HAP-1 (cell line): ENCODE results near the gene LKAAEAR1.
"Not testable (repeated sequence)": the region's sequence is repeated elsewhere in the genome, so short reads cannot be mapped to it uniquely, and the experiment has no call there.

ENCODE experiments used
- DNase-seq, 2 experiments: peaks; one replicate each; pipeline ENCODE4 v3.0.0-alpha.2; 2016 to 2020; ENCODE audit warnings: low spot score in 2 of 2
- H3K27me3 ChIP-seq: fragments of 250-450 bp; sonication (Bioruptor Pico); 2 replicates; pipeline ENCODE4 v1.5.1; 2020; ENCODE audit warnings: low read depth, mild to moderate bottlenecking, moderate library complexity
- H3K36me3 ChIP-seq: fragments of 250-450 bp; sonication (Bioruptor Pico); replicated peaks from 2 replicates; pipeline ENCODE4 v1.5.1; 2020; ENCODE audit warnings: mild to moderate bottlenecking
- H3K4me1 ChIP-seq: fragments of 250-450 bp; sonication (Bioruptor Pico); 2 replicates; pipeline ENCODE4 v1.5.1; 2020; ENCODE audit warnings: mild to moderate bottlenecking
- H3K4me3 ChIP-seq: fragments of 250-450 bp; sonication (Bioruptor Pico); 2 replicates; pipeline ENCODE4 v1.5.1; 2020; ENCODE audit warnings: mild to moderate bottlenecking, moderate library complexity
- H3K9me3 ChIP-seq: fragments of 250-450 bp; sonication (Bioruptor Pico); 2 replicates; pipeline ENCODE4 v1.5.1; 2020; ENCODE audit warnings: mild to moderate bottlenecking, moderate library complexity
- in situ Hi-C: fragments of 300-500 bp; cut with MboI; formaldehyde crosslinking; loops from 3 replicates; pipeline ENCODE4 v1.14.3; 2020; ENCODE audit warnings: low sequenced_read_pairs, inconsistent platforms, mixed read lengths

LKAAEAR1 gene, protein sequence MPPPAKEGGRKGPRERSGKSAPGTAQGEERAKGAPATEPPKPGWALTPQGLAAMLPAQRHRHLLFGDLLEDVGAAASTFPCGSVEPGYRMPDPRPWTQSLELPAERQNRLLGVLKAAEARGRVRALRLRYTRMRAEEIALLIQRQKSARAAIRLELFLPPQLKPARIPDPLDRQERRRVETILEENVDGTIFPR

DNA sequence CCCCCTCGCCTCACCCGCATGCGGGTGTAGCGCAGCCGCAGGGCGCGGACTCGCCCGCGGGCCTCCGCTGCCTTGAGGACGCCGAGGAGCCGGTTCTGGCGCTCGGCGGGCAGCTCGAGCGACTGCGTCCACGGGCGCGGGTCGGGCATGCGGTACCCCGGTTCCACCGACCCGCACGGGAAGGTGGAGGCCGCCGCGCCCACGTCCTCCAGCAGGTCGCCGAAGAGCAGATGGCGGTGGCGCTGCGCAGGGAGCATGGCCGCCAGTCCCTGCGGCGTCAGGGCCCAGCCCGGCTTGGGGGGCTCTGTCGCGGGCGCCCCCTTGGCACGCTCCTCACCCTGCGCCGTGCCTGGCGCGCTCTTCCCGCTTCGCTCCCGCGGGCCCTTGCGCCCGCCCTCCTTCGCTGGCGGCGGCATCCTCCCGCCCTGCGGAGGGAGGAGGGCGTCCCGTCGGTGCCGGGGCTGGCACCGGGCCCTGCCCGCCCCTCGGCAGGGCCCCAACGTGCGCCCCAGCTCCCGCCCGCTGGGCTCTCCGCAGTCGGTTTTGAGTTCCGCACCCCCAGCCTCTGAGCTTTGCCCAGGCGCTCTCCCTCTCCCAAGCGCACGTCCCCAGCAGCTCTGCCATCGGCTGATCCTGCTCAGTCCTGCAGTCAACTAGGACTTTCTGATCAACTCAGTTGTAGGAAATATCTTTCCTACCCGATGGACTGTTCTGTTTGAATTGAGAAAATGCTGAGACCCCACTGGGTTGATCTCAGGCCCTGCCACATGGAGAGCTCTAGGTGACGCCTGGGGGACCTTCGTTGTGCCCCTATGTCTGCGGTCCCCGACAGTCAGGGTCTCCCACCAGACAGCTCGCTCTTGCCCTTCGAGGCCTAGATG lies at the start of gene LKAAEAR1:
LKAAEAR1 (minus strand) TSS at position 595 of the 881 bp plus-strand sequence; CDS start at position 416, 179 bp downstream.
- Histone ChIP-seq H3K27me3 (no peaks in the 10 kb centered on the region), H3K9me3 (peaks cover 4% of the 10 kb centered on the region), H3K36me3 (no peaks in the 10 kb centered on the region), H3K4me3 (peak within 1 kb of the TSS; percentile 33), H3K4me1 (peaks cover 10% of the 10 kb centered on the region; the same call in 1 of the 2 replicates)
- no peak for DNase-seq
- in situ Hi-C loops, result no loop called here

GRCh38 chr20:64131406-64131805 lies 47.2 kb upstream of the LKAAEAR1 start:
- no peak overlapping the region for H3K4me3 ChIP-seq
- in situ Hi-C loops, result no loop called here
- no peaks in the 10 kb centered on the region for H3K36me3 ChIP-seq
- no peaks in the 10 kb centered on the region for H3K4me1 ChIP-seq
- H3K27me3 ChIP-seq, result no peaks in the 10 kb centered on the region
- peak in 1 of 2 experiments; percentile 7 for DNase-seq
- H3K9me3 ChIP-seq, result peaks cover 3% of the 10 kb centered on the region; the same call in 1 of the 2 replicates

GRCh38 chr20:64130876-64131275 lies 46.7 kb upstream of the LKAAEAR1 start:
- Histone ChIP-seq H3K4me1 (no peaks in the 10 kb centered on the region), H3K9me3 (peaks cover 3% of the 10 kb centered on the region; the same call in 1 of the 2 replicates), H3K4me3 (no peak overlapping the region), H3K27me3 (no peaks in the 10 kb centered on the region), H3K36me3 (no peaks in the 10 kb centered on the region)
- DNase-seq, result peak in 1 of 2 experiments; percentile 3
- in situ Hi-C loops, result no loop called here

DNA sequence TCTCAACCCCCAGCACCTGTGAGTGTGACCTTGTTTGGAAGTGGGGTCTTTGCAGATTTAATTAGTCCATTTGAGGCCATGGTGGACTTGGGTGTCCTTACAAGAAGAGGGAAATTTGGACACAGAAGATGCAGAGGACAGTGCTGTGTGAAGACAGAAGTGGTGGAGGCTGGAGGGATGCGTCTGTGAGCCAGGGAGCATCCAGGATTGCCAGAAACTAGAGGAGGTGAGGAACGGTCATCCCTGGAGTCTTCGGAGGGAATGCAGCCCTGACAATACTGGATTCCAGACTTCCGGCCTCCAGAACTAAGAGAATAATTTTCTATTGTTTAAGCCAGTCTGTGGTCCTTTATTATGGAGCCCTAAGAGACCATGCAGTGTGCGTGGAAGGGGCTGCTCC lies 46.1 kb upstream of the LKAAEAR1 start:
- no peak for DNase-seq
- Histone ChIP-seq H3K9me3 (peaks cover 3% of the 10 kb centered on the region; the same call in 1 of the 2 replicates), H3K36me3 (no peaks in the 10 kb centered on the region), H3K4me3 (no peak overlapping the region), H3K27me3 (no peaks in the 10 kb centered on the region), H3K4me1 (no peaks in the 10 kb centered on the region)
- in situ Hi-C loops, result no loop called here

DNA sequence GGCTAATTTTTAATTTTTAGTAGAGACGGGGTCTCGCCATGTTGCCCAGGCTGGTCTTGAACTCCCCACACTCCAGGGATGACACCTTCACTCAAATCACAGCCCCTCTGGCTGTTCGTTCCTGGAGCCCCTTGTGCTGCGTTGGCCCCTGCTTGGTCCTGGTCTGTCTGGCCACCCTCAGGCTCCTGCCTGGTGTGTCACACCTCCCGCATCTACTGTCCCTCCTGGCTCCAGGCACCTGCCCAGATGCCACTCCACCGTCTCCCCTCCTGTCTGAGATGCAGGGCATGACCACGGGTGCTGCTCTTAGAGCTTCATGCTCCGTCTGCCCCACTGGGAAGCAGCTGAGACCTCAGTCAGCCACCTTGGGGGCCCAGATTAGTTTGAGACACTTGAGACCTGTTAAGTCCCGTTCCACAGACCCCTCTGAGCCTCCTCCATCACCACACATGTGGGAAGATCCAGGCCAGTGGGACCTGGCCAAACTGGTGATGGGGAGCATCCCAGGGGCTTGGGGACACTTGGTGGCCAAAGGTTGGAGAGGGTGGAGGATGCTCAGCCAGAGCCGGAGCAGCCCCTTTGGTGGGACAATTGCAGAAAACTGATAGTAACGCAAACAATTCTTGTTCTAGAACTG lies 45.1 kb upstream of the LKAAEAR1 start:
- Histone ChIP-seq H3K36me3 (no peaks in the 10 kb centered on the region), H3K9me3 (peaks cover 3% of the 10 kb centered on the region; the same call in 1 of the 2 replicates), H3K4me1 (no peaks in the 10 kb centered on the region), H3K4me3 (no peak overlapping the region), H3K27me3 (no peaks in the 10 kb centered on the region)
- DNase-seq, result peak in 1 of 2 experiments; percentile 4
- in situ Hi-C loops, result no loop called here

- H3K27me3 ChIP-seq, in situ Hi-C loops, H3K4me3 ChIP-seq, H3K9me3 ChIP-seq, H3K36me3 ChIP-seq, H3K4me1 ChIP-seq, DNase-seq: not testable (repeated sequence)
Observed at GRCh38 chr20:64123517-64123916, 39.3 kb upstream of the LKAAEAR1 start.

DNA sequence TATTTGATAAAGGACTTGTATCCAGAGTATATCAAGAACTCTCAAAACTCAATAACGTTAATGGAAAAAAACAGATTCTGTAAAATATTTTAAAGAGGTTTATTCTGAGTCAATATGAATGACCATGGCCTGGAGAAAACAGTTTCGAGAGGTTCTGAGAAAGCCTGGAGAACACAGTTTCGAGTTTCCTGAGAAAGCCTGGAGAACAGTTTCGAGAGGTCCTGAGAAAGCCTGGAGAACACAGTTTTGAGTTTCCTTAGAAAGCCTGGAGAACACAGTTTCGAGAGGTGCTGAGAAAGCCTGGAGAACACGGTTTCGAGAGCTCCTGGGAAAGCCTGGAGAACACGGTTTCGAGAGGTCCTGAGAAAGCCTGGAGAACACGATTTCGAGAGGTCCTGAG lies 38.7 kb upstream of the LKAAEAR1 start:
- H3K36me3 ChIP-seq, DNase-seq, H3K9me3 ChIP-seq, H3K4me1 ChIP-seq, H3K27me3 ChIP-seq, in situ Hi-C loops, H3K4me3 ChIP-seq: not testable (repeated sequence)

DNA sequence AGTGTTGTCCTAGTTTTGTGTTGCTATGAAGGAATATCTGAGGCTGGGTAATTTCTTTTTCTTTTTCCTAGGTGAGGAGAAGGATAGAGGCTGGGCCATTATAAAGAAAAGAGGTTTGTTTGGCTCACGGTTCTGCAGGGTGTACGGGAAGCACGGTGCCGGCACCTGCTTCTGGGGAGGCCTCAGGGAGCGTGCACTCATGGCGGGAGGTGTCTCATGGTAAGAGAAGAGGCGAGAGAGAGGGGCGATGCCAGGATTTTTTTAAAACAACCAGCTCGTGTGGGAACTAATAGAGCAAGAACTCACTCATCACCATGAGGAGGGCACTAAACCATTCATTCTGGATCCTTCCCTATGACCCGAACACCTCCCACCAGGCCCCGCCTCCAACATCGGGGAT lies 37.4 kb upstream of the LKAAEAR1 start:
- DNase-seq, result no peak
- in situ Hi-C loops, result no loop called here

DNA sequence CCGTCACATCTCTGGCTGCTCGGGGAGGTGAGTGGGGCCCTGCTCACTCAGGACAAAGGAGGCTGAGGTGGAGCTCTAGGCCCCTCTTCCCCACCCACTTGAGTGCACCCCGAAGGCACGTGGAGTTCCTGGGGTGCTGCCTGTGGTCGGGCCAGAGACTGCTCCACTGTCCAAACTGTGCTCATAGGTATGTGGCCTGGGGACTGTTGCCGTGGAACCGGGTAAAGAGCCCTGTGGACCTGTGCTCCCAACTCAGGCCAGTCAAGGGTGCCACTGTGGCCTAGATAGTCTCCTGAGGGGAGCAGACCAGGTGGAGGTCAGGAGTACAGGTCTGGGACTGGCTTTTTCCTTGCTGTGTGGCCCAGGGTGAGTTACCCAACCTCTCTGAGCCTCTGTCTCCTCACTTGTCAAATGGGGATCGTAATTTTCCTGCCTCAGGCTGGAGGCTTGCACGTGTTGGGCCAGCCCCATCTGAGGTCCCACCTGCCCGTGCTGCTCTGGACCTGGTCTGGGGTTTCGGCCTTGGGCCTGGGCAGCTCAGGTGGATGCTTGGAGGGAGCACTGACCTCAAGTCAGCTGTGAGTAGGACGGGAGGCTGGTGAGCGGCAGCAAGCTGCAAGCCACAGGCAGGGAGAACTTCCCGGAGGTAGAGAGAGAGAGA lies 35.6 kb upstream of the LKAAEAR1 start:
- in situ Hi-C loops, result no loop called here
- H3K9me3 ChIP-seq, result no peaks in the 10 kb centered on the region
- H3K4me3 ChIP-seq, result no peak overlapping the region
- H3K36me3 ChIP-seq, result no peaks in the 10 kb centered on the region
- no peaks in the 10 kb centered on the region for H3K4me1 ChIP-seq
- no peaks in the 10 kb centered on the region for H3K27me3 ChIP-seq
- DNase-seq, result peak in 1 of 2 experiments; percentile 6

More for the DNA sequence above, 37.4 kb upstream of the LKAAEAR1 start:
- H3K9me3 ChIP-seq, result no peaks in the 10 kb centered on the region
- H3K36me3 ChIP-seq, result no peaks in the 10 kb centered on the region
- no peaks in the 10 kb centered on the region for H3K27me3 ChIP-seq
- no peak overlapping the region for H3K4me3 ChIP-seq
- no peaks in the 10 kb centered on the region for H3K4me1 ChIP-seq

- Histone ChIP-seq H3K4me3 (no peak overlapping the region), H3K9me3 (no peaks in the 10 kb centered on the region), H3K27me3 (no peaks in the 10 kb centered on the region), H3K36me3 (no peaks in the 10 kb centered on the region), H3K4me1 (no peaks in the 10 kb centered on the region)
- in situ Hi-C loops, result no loop called here
- peak in 1 of 2 experiments; percentile 8 for DNase-seq
Observed at GRCh38 chr20:64119301-64119680, 35.1 kb upstream of the LKAAEAR1 start.

- H3K27me3 ChIP-seq, result not testable (repeated sequence)
Observed at GRCh38 chr20:64117432-64117777, 33.2 kb upstream of the LKAAEAR1 start.

GRCh38 chr20:64116541-64117431 lies 32.6 kb upstream of the LKAAEAR1 start:
- H3K27me3 ChIP-seq, result no peaks in the 10 kb centered on the region
- H3K4me1 ChIP-seq, result no peaks in the 10 kb centered on the region
- no peaks in the 10 kb centered on the region for H3K36me3 ChIP-seq
- no peak for DNase-seq
- H3K9me3 ChIP-seq, result no peaks in the 10 kb centered on the region
- in situ Hi-C loops, result no loop called here
- no peak overlapping the region for H3K4me3 ChIP-seq

More at GRCh38 chr20:64117432-64117777, 33.2 kb upstream of the LKAAEAR1 start:
- H3K4me3 ChIP-seq, H3K9me3 ChIP-seq, DNase-seq, in situ Hi-C loops, H3K36me3 ChIP-seq, H3K4me1 ChIP-seq: not testable (repeated sequence)

DNA sequence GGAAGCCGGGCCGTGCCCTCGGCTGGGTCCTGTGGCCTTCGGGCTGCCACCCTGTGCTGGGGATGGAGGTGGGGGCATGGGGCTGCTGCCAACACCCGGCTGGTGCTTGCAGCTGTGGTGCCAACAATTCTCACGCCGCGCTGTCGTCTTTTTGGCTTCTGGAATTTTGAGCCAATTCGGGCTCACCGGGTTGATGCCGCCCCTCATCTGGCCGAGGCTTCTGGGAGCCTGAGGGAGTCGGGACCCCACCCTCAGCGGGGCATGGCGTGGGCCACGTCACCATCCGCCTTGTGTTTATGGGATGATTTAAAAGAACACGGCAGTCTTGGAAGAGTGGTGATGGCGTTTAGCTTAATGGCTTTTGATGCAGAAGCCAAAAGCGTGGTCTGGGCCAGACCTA lies 31.8 kb upstream of the LKAAEAR1 start:
- no peaks in the 10 kb centered on the region for H3K4me1 ChIP-seq
- no peaks in the 10 kb centered on the region for H3K27me3 ChIP-seq
- no peak overlapping the region for H3K4me3 ChIP-seq
- H3K36me3 ChIP-seq, result no peaks in the 10 kb centered on the region
- no peaks in the 10 kb centered on the region for H3K9me3 ChIP-seq
- in situ Hi-C loops, result no loop called here
- no peak for DNase-seq
